Osteoblast (primary cell): ENCODE data around the gene DVL3. TPM values are rescaled to one million over a fixed set of nuclear protein-coding genes. Genes with fewer than 3 reads are reported as not detected.

Experiments used
- DNase-seq: peaks from one replicate; pipeline ENCODE4 v3.0.0; 2011; ENCODE audit warnings: low spot score, mixed read lengths; ENCODE audit not compliant: insufficient read length; ENCODE audit errors: missing footprints
- H2AFZ ChIP-seq: 2 replicates; pipeline ENCODE4 v1.6.0; 2011; ENCODE audit warnings: mild to moderate bottlenecking, low read length
- H3K27ac ChIP-seq: 2 replicates; pipeline ENCODE4 v1.5.1; 2011; ENCODE audit warnings: mild to moderate bottlenecking, low read depth, low read length, moderate library complexity
- H3K27me3 ChIP-seq: 2 replicates; pipeline ENCODE4 v1.6.0; 2012; ENCODE audit warnings: mild to moderate bottlenecking, control low read depth, inconsistent platforms, low read length, moderate library complexity; ENCODE audit not compliant: insufficient read depth
- H3K36me3 ChIP-seq: 2 replicates; pipeline ENCODE4 v1.5.1; 2011; ENCODE audit warnings: mild to moderate bottlenecking, low read length, control low read depth, moderate library complexity; ENCODE audit not compliant: insufficient read depth
- H3K4me1 ChIP-seq: 2 replicates; pipeline ENCODE4 v1.5.1; 2011; ENCODE audit warnings: mild to moderate bottlenecking, low read length, control low read depth, moderate library complexity; ENCODE audit not compliant: insufficient read depth
- H3K4me2 ChIP-seq: 2 replicates; pipeline ENCODE4 v1.6.0; 2011; ENCODE audit warnings: mild to moderate bottlenecking, low read length; ENCODE audit not compliant: insufficient read depth
- H3K4me3 ChIP-seq: fragments of 200-600 bp; sonication (generic); 3 replicates; pipeline ENCODE4 v1.5.1; 2012; ENCODE audit warnings: mild to moderate bottlenecking, low read length, inconsistent platforms; ENCODE audit not compliant: insufficient read depth
- H3K79me2 ChIP-seq: 2 replicates; pipeline ENCODE4 v1.6.0; 2012; ENCODE audit warnings: mild to moderate bottlenecking, low read length, control low read depth, inconsistent platforms; ENCODE audit not compliant: insufficient read depth
- H3K9me3 ChIP-seq: 2 replicates; pipeline ENCODE4 v1.5.1; 2011; ENCODE audit warnings: low read depth, low read length, control low read depth
- H4K20me1 ChIP-seq: 2 replicates; pipeline ENCODE4 v1.6.0; 2012; ENCODE audit warnings: mild to moderate bottlenecking, low read length, control low read depth; ENCODE audit not compliant: insufficient read depth
- CTCF ChIP-seq: IDR thresholded peaks from 2 replicates; pipeline ENCODE4 v1.5.1; 2011; ENCODE audit warnings: mild to moderate bottlenecking, low read depth, low read length, moderate library complexity; ENCODE audit errors: extremely low read depth
- total RNA-seq: library from RNA; depleted of rRNA; stranded (reverse); fragments of >200 nt; gene quantifications from 2 replicates; pipeline ENCODE4 v1.2.3, GENCODE V29; 2012

The DVL3 gene
- total RNA-seq, 1 donor, result 60.4 TPM

GRCh38 chr3:184142199-184142598 is 13.0 kb upstream of the DVL3 start:
- H3K4me1 ChIP-seq, result no peaks in the 10 kb centered on the region
- no peak overlapping the region for H3K4me3 ChIP-seq
- no peak overlapping the region for H3K27ac ChIP-seq
- H3K9me3 ChIP-seq, result no peaks in the 10 kb centered on the region
- peaks cover 8% of the 10 kb centered on the region for H4K20me1 ChIP-seq
- no peak overlapping the region for H2AFZ ChIP-seq
- peaks cover 28% of the 10 kb centered on the region for H3K79me2 ChIP-seq
- H3K27me3 ChIP-seq, result no peaks in the 10 kb centered on the region
- H3K4me2 ChIP-seq, result no peak overlapping the region
- no peak for TF ChIP-seq CTCF
- DNase-seq, result no peak
- peaks cover 71% of the 10 kb centered on the region for H3K36me3 ChIP-seq

- Histone ChIP-seq H3K9me3 (no peaks in the 10 kb centered on the region), H3K4me2 (no peak overlapping the region), H3K4me1 (no peaks in the 10 kb centered on the region), H3K4me3 (no peak overlapping the region), H3K27me3 (no peaks in the 10 kb centered on the region), H4K20me1 (peaks cover 3% of the 10 kb centered on the region), H3K79me2 (peaks cover 17% of the 10 kb centered on the region), H3K36me3 (peaks cover 62% of the 10 kb centered on the region), H3K27ac (no peak overlapping the region), H2AFZ (no peak overlapping the region)
- peak; percentile 34 for DNase-seq
- TF ChIP-seq CTCF, result no peak
These were observed 11.8 kb upstream of the DVL3 start for GRCh38 chr3:184143327-184143726.

- Histone ChIP-seq H3K79me2 (peaks cover 14% of the 10 kb centered on the region), H3K27me3 (no peaks in the 10 kb centered on the region), H3K9me3 (no peaks in the 10 kb centered on the region), H3K4me1 (no peaks in the 10 kb centered on the region), H4K20me1 (peaks cover 3% of the 10 kb centered on the region), H3K27ac (no peak overlapping the region), H3K4me2 (no peak overlapping the region), H2AFZ (no peak overlapping the region), H3K4me3 (no peak overlapping the region), H3K36me3 (peaks cover 62% of the 10 kb centered on the region)
- no peak for TF ChIP-seq CTCF
- no peak for DNase-seq
These were observed 10.7 kb upstream of the DVL3 start for GRCh38 chr3:184144505-184144904.

GRCh38 chr3:184145111-184145524 is 10.1 kb upstream of the DVL3 start:
- peak; percentile 43 for TF ChIP-seq CTCF
- no peak overlapping the region for H2AFZ ChIP-seq
- DNase-seq, result peak; percentile 48
- H3K4me3 ChIP-seq, result no peak overlapping the region
- H3K9me3 ChIP-seq, result no peaks in the 10 kb centered on the region
- H3K79me2 ChIP-seq, result peaks cover 12% of the 10 kb centered on the region
- no peak overlapping the region for H3K4me2 ChIP-seq
- H3K36me3 ChIP-seq, result peaks cover 60% of the 10 kb centered on the region
- H3K27ac ChIP-seq, result no peak overlapping the region
- H3K4me1 ChIP-seq, result no peaks in the 10 kb centered on the region
- no peaks in the 10 kb centered on the region for H3K27me3 ChIP-seq
- H4K20me1 ChIP-seq, result peaks cover 3% of the 10 kb centered on the region
